Skeletal muscle satellite cell (primary cell): ENCODE data around the gene ZNF407.
"Not testable (repeated sequence)": the region's sequence is repeated elsewhere in the genome, so short reads cannot be mapped to it uniquely, and the experiment has no call there.

ENCODE experiments used
- H3K27me3 ChIP-seq: 2 replicates; pipeline ENCODE4 v1.7.0; 2013; ENCODE audit warnings: low read length; ENCODE audit not compliant: control insufficient read depth, insufficient read depth
- H3K36me3 ChIP-seq: 2 replicates; pipeline ENCODE4 v1.7.0; 2013; ENCODE audit warnings: mild to moderate bottlenecking, control low read depth, low read length; ENCODE audit not compliant: insufficient read depth
- H3K4me1 ChIP-seq: 2 replicates; pipeline ENCODE4 v1.7.0; 2013; ENCODE audit warnings: low read length; ENCODE audit not compliant: control insufficient read depth, insufficient read depth
- H3K4me2 ChIP-seq: 2 replicates; pipeline ENCODE4 v1.7.0; 2013; ENCODE audit warnings: mild to moderate bottlenecking, low read length
- H3K4me3 ChIP-seq: 2 replicates; pipeline ENCODE4 v1.7.0; 2013; ENCODE audit warnings: low read length
- H3K9ac ChIP-seq: 2 replicates; pipeline ENCODE4 v1.7.0; 2013; ENCODE audit warnings: mild to moderate bottlenecking, low read depth, low read length, moderate library complexity
- H3K9me3 ChIP-seq: replicated peaks from 2 replicates; pipeline ENCODE4 v1.7.0; 2013; ENCODE audit warnings: mild to moderate bottlenecking, control low read depth, low read length

The ZNF407 gene

GRCh38 chr18:75097491-75098225, 500.0 kb downstream of the ZNF407 start:
- Histone ChIP-seq H3K9ac (no peak overlapping the region), H3K4me1 (no peaks in the 10 kb centered on the region), H3K27me3 (no peaks in the 10 kb centered on the region), H3K36me3 (no peaks in the 10 kb centered on the region), H3K4me2 (no peak overlapping the region), H3K9me3 (no peaks in the 10 kb centered on the region), H3K4me3 (no peak overlapping the region)

GRCh38 chr18:75100832-75101630, 503.4 kb downstream of the ZNF407 start:
- Histone ChIP-seq H3K4me2 (no peak overlapping the region), H3K4me3 (no peak overlapping the region), H3K36me3 (no peaks in the 10 kb centered on the region)

DNA sequence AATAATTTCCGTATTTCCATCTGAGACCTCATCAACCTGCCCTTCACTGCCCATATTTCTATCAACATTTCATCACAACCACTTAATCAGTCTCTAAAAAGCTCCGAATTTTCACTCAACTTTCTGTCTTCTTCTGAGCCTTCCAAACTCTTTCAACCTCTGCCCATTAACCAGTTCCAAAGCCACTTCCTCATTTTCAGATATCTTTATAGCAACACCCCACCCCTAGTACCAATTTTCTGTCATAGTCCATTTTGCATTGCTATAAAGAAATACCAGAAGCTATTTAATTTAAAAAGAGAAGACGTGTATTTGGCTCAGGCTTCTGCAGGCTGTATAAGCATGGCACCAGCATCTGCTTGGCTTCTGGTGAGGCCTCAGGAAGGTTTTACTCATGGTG, 504.2 kb downstream of the ZNF407 start:
- Histone ChIP-seq H3K36me3 (no peaks in the 10 kb centered on the region), H3K4me3 (no peak overlapping the region), H3K4me1 (no peaks in the 10 kb centered on the region), H3K4me2 (no peak overlapping the region), H3K27me3 (peaks cover 6% of the 10 kb centered on the region), H3K9ac (no peak overlapping the region), H3K9me3 (no peaks in the 10 kb centered on the region)

More at GRCh38 chr18:75100832-75101630, 503.4 kb downstream of the ZNF407 start:
- Histone ChIP-seq H3K9me3 (no peaks in the 10 kb centered on the region), H3K27me3 (peaks cover 6% of the 10 kb centered on the region), H3K9ac (no peak overlapping the region), H3K4me1 (no peaks in the 10 kb centered on the region)

DNA sequence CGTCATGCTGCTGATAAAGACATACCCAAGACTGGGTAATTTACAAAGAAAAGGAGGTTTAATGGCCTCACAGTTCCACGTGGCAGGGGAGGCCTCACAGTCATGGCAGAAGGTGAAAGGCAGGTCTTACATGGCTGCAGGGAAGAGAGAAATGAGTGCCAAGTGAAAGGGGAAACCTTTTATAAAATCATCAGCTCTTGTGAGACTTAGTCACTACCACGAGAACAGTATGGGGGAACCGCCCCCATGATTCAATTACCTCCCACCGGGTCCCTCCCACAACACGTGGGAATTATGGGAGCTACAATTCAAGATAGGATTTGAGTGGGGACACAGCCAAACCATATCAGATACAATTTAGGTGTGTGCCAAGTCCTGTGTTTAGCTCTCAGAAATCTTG, 506.4 kb downstream of the ZNF407 start:
- H3K9ac ChIP-seq, H3K4me1 ChIP-seq, H3K4me2 ChIP-seq, H3K9me3 ChIP-seq, H3K27me3 ChIP-seq, H3K36me3 ChIP-seq, H3K4me3 ChIP-seq: not testable (repeated sequence)

GRCh38 chr18:75104483-75104882, 506.8 kb downstream of the ZNF407 start:
- no peak overlapping the region for H3K4me3 ChIP-seq
- no peak overlapping the region for H3K4me2 ChIP-seq
- peaks cover 10% of the 10 kb centered on the region for H3K27me3 ChIP-seq
- H3K4me1 ChIP-seq = no peaks in the 10 kb centered on the region
- H3K9me3 ChIP-seq = no peaks in the 10 kb centered on the region
- H3K9ac ChIP-seq = no peak overlapping the region
- H3K36me3 ChIP-seq = no peaks in the 10 kb centered on the region

DNA sequence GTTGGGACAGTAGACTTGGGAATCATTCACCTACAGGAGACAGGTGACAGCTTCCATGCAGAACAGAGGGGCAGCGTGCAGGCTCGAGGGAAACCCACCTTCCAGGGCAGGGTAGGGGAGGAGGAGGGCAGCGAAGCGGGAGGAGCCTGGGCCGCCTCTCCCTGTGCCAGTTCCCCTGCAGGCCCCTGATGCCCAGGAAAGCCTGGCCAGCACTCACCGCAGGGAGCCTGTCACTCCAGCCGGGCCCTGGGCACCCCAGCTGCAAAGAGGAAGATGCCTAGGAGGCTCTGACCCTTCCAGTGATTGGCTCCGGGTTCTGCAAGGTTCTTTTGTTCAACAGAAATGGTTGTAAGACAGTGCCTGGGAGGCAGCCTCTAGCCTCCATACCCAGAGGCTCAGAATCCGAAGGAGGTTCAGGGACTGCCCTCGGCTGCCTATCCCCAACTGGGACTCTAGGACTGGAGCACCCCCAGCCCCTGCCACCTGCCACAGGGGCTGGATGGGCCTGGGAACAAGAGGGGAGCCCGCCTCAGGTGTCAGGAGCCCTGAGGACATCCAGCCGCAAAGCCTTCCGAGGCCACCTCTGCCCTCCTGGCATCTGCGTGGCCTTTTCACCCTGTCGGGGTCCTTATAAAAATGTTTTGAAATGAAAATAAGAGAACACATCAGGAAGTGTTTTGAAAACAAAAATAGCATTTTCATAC, 508.0 kb downstream of the ZNF407 start:
- Histone ChIP-seq H3K4me2 (no peak overlapping the region), H3K36me3 (no peaks in the 10 kb centered on the region), H3K9me3 (no peaks in the 10 kb centered on the region)

DNA sequence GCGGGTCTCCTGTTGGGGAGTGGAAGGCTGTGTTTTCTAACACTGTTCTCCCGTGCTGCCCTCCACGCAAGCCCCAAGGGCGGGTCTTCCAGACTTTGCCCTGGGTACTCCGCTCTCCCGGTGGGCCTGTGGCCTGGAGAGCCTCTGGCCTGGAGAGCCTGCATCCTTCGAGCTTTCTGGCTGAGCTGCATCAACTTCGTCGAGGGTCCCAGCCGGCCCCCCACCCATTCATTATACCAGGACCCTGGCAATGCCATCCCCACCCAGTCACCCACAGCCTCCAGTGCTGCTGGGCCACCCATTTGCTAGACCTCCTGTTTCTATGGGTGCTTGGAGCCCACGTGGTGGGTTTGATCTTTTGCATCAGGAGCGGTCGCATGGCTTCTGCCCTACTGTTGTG, 509.1 kb downstream of the ZNF407 start:
- no peak overlapping the region for H3K4me3 ChIP-seq
- H3K36me3 ChIP-seq = no peaks in the 10 kb centered on the region
- no peak overlapping the region for H3K4me2 ChIP-seq
- no peak overlapping the region for H3K9ac ChIP-seq
- H3K4me1 ChIP-seq = no peaks in the 10 kb centered on the region
- peaks cover 13% of the 10 kb centered on the region for H3K27me3 ChIP-seq
- no peaks in the 10 kb centered on the region for H3K9me3 ChIP-seq

More for the DNA sequence above, 508.0 kb downstream of the ZNF407 start:
- Histone ChIP-seq H3K4me1 (no peaks in the 10 kb centered on the region), H3K27me3 (peaks cover 13% of the 10 kb centered on the region), H3K9ac (no peak overlapping the region), H3K4me3 (no peak overlapping the region)

- Histone ChIP-seq H3K27me3 (peaks cover 13% of the 10 kb centered on the region), H3K4me2 (no peak overlapping the region), H3K9me3 (no peaks in the 10 kb centered on the region), H3K4me3 (no peak overlapping the region), H3K36me3 (no peaks in the 10 kb centered on the region), H3K4me1 (no peaks in the 10 kb centered on the region), H3K9ac (no peak overlapping the region)
Measured at GRCh38 chr18:75107196-75107930, 509.7 kb downstream of the ZNF407 start.

DNA sequence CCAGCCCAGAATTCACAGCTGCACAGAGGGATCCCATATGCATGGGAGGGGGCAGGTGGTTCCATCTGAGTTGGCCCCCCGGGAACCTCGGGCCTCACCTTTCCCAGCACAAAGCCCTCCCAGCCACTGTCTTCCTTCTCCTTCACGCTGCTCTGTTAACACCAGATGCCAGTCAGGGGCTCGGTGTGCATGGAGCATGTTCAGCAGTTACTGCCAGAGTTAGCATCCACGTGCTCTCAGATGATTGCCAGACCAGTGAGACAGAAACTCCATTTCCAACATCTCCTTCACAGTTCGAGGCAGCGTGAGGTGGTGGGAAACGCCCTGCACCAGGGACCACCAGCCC, 510.2 kb downstream of the ZNF407 start:
- no peak overlapping the region for H3K4me2 ChIP-seq
- H3K4me3 ChIP-seq = no peak overlapping the region
- no peaks in the 10 kb centered on the region for H3K4me1 ChIP-seq
- peaks cover 13% of the 10 kb centered on the region for H3K27me3 ChIP-seq
- H3K36me3 ChIP-seq = no peaks in the 10 kb centered on the region
- H3K9ac ChIP-seq = no peak overlapping the region
- H3K9me3 ChIP-seq = no peaks in the 10 kb centered on the region

DNA sequence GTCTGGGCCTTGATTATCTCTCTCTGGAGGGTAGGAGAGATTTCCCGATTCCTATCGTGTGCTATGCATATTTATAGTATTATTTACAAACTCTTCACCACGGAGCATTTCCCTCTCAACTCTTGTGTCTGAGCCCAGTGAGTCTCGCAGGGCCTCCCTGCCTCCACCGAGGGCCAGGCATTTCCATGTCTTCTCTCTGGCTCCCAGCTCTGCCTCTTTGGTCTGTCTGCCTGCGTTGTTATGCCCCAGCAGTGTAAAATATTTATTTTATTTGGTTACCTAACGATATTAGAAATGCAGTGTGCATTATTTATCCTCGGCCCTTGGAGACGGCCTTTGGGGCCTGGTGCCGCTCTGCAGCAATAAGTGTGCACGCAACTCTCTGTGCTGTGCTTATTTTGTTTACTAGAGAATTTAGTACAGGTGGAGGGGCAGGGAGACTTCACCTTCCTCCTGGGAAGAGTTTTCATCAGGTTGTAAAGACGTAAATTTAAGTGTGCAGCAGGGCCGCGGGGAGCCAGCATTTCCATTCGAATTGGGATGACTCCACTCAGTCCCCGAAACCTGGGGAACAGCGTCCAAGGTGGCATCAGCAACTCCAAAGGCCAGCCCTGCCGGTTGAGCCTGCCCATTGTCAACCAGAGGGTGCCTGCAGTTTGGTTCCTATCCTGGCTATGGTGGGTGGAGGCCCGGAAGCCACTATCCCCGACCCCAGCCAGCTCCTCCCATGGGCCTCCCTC, 511.1 kb downstream of the ZNF407 start:
- Histone ChIP-seq H3K9me3 (no peaks in the 10 kb centered on the region), H3K36me3 (no peaks in the 10 kb centered on the region), H3K4me3 (no peak overlapping the region), H3K27me3 (peaks cover 17% of the 10 kb centered on the region), H3K9ac (no peak overlapping the region), H3K4me1 (no peaks in the 10 kb centered on the region), H3K4me2 (no peak overlapping the region)

GRCh38 chr18:75109319-75109691, 511.6 kb downstream of the ZNF407 start:
- no peaks in the 10 kb centered on the region for H3K36me3 ChIP-seq
- no peaks in the 10 kb centered on the region for H3K4me1 ChIP-seq
- peaks cover 17% of the 10 kb centered on the region for H3K27me3 ChIP-seq
- no peaks in the 10 kb centered on the region for H3K9me3 ChIP-seq
- H3K9ac ChIP-seq = no peak overlapping the region
- no peak overlapping the region for H3K4me2 ChIP-seq
- H3K4me3 ChIP-seq = no peak overlapping the region
